PFSK-1 (cell line): ENCODE measurements around the gene ELN.

Experiments used
- FOXP2 ChIP-seq: optimal IDR thresholded peaks from 2 replicates; pipeline ENCODE3; 2011; ENCODE audit warnings: borderline replicate concordance, control low read depth, inconsistent platforms; ENCODE audit not compliant: insufficient read depth; ENCODE audit errors: extremely low read length, extremely low read depth
- POLR2AphosphoS5 ChIP-seq: IDR thresholded peaks from 2 replicates; pipeline ENCODE4 v1.6.1; 2012; ENCODE audit warnings: low read depth, mild to moderate bottlenecking, control low read depth, low read length, moderate library complexity
- SIN3A ChIP-seq: IDR thresholded peaks from 2 replicates; pipeline ENCODE4 v1.6.1; 2012; ENCODE audit warnings: mild to moderate bottlenecking, low read length, moderate library complexity, borderline replicate concordance; ENCODE audit not compliant: insufficient read depth
- TAF1 ChIP-seq: IDR thresholded peaks from 2 replicates; pipeline ENCODE4 v1.6.1; 2012; ENCODE audit warnings: low read length, control low read depth, borderline replicate concordance; ENCODE audit not compliant: insufficient read depth
- TF ChIP-seq, protein P1 (sequence below), 2 experiments: IDR thresholded peaks; 2 replicates each; pipeline versions ENCODE4 v1.6.1 to v1.8.0; 2011 to 2012; ENCODE audit warnings: low read depth in 2 of 2, low read length in 2 of 2, control low read depth in 1 of 2, inconsistent platforms in 1 of 2, mild to moderate bottlenecking in 1 of 2, moderate library complexity in 1 of 2; ENCODE audit not compliant: insufficient read depth in 1 of 2

DNA sequence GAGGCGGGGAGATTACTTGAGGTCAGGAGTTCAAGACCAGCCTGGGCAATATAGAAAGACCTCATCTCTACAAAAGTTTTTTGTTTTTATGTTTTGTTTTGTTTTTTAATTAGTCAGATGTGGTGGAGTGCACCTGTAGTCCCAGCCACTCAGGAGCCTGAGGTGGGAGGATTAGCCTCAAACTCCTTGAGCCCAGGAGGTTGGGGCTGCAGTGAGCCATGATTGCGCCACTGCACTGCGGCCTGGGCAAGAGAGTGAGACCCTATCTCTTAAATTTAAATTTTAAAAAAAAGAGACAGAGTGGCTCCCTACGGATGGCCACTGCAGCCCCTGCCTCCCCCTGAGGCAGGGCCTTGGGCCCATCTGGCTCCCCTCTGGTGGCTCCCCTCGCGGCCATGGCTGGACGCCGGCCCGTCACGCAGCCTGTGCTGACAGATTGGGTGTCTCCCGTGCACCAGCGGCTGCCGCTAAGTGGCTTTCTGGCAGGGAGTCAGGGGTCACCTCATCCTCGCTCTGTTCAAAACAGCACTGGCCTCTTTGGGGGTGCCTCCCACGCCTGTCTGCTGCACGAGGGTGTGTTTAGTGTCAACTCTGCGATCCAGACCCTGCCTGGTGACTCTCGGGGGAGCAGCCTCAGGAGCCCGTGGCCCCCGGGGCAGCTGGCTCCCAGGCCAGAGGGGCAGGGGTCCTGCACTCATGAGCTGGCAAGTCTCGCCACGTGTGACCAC lies 44.4 kb upstream of the ELN start:
- TF ChIP-seq POLR2AphosphoS5 = no peak
- TF ChIP-seq SIN3A = no peak
- no peak for TF ChIP-seq TAF1
- TF ChIP-seq, protein P1, sequence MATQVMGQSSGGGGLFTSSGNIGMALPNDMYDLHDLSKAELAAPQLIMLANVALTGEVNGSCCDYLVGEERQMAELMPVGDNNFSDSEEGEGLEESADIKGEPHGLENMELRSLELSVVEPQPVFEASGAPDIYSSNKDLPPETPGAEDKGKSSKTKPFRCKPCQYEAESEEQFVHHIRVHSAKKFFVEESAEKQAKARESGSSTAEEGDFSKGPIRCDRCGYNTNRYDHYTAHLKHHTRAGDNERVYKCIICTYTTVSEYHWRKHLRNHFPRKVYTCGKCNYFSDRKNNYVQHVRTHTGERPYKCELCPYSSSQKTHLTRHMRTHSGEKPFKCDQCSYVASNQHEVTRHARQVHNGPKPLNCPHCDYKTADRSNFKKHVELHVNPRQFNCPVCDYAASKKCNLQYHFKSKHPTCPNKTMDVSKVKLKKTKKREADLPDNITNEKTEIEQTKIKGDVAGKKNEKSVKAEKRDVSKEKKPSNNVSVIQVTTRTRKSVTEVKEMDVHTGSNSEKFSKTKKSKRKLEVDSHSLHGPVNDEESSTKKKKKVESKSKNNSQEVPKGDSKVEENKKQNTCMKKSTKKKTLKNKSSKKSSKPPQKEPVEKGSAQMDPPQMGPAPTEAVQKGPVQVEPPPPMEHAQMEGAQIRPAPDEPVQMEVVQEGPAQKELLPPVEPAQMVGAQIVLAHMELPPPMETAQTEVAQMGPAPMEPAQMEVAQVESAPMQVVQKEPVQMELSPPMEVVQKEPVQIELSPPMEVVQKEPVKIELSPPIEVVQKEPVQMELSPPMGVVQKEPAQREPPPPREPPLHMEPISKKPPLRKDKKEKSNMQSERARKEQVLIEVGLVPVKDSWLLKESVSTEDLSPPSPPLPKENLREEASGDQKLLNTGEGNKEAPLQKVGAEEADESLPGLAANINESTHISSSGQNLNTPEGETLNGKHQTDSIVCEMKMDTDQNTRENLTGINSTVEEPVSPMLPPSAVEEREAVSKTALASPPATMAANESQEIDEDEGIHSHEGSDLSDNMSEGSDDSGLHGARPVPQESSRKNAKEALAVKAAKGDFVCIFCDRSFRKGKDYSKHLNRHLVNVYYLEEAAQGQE (IDR thresholded peaks at IDR 0.05; ENCODE audit: insufficient read depth in 1 of 2, low read depth in 2 of 2, low read length in 2 of 2) = no peak
- TF ChIP-seq FOXP2 = no peak
